ENCODE measurements around the gene EFCAB6. TPM values are rescaled to one million over a fixed set of nuclear protein-coding genes. Genes with fewer than 3 reads are reported as not detected.

The EFCAB6 gene
- total and polyA plus RNA-seq, 4 donors = 0.14 to 2.1 (median 0.53) TPM

DNA sequence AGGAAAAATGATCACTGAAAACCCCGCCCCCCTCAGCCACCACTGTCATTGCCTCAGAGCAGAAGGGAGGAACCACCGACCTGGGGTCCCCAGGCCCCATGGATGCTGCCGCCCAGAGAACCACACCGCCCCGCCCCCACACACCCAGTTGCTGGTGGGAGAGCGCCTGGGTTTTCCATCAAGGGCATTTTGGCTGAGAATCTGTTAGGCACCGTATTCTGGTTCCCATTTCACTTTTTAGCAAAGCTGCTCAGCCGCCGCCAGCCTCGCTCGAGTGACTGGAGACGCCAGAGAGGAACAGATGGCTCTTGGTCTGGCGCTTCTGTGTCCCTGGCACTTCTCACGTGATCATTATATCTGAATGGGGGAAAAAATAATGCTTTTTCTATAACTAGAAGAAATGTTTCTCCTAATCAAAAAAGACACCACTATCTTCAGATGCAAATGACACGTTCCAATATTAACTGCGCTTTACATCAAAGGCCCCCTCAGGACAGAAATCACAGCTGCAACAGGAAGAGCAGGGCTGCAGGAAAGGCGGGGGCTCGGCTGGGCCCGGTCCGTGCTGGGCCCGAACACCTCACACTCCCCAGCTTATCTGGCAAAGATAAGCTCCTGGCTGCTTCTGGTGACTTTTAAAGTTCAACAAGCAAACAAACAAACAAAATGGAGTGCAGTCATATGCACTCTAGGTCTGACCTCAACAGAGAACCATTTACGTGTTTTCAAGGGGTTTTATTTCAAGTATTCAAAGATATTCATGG is 250.5 kb downstream of the EFCAB6 start:
- H3K9me3 ChIP-seq (ENCODE audit: control insufficient read depth in 4 of 4, low read length in 3 of 4) = no peaks in the 10 kb centered on the region
- DNase-seq (ENCODE audit: low spot score) = no peak
- H3K27ac ChIP-seq (ENCODE audit: low read depth in 1 of 2, low read length in 2 of 2) = no peak overlapping the region
- H3K4me3 ChIP-seq (ENCODE audit: low read depth in 1 of 3, low read length in 3 of 3) = no peak overlapping the region
- no peaks in the 10 kb centered on the region for H3K27me3 ChIP-seq (ENCODE audit: control insufficient read depth in 4 of 4, insufficient read depth in 4 of 4, low read length in 3 of 4)
- no peaks in the 10 kb centered on the region for H3K4me1 ChIP-seq (ENCODE audit: control insufficient read depth in 4 of 4, insufficient read depth in 4 of 4, low read length in 3 of 4)
- H3K9ac ChIP-seq (ENCODE audit: low read depth in 1 of 2, low read length in 2 of 2) = no peak overlapping the region
- no peak for TF ChIP-seq EGR1 (IDR thresholded peaks at IDR 0.05; ENCODE audit: low read depth in 2 of 2)
- TF ChIP-seq, protein P1, sequence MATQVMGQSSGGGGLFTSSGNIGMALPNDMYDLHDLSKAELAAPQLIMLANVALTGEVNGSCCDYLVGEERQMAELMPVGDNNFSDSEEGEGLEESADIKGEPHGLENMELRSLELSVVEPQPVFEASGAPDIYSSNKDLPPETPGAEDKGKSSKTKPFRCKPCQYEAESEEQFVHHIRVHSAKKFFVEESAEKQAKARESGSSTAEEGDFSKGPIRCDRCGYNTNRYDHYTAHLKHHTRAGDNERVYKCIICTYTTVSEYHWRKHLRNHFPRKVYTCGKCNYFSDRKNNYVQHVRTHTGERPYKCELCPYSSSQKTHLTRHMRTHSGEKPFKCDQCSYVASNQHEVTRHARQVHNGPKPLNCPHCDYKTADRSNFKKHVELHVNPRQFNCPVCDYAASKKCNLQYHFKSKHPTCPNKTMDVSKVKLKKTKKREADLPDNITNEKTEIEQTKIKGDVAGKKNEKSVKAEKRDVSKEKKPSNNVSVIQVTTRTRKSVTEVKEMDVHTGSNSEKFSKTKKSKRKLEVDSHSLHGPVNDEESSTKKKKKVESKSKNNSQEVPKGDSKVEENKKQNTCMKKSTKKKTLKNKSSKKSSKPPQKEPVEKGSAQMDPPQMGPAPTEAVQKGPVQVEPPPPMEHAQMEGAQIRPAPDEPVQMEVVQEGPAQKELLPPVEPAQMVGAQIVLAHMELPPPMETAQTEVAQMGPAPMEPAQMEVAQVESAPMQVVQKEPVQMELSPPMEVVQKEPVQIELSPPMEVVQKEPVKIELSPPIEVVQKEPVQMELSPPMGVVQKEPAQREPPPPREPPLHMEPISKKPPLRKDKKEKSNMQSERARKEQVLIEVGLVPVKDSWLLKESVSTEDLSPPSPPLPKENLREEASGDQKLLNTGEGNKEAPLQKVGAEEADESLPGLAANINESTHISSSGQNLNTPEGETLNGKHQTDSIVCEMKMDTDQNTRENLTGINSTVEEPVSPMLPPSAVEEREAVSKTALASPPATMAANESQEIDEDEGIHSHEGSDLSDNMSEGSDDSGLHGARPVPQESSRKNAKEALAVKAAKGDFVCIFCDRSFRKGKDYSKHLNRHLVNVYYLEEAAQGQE (IDR thresholded peaks at IDR 0.05) = no peak
- TF ChIP-seq, protein P2, sequence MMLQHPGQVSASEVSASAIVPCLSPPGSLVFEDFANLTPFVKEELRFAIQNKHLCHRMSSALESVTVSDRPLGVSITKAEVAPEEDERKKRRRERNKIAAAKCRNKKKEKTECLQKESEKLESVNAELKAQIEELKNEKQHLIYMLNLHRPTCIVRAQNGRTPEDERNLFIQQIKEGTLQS (IDR thresholded peaks at IDR 0.05) = no peak
- no peak for TF ChIP-seq HNF4G (IDR thresholded peaks at IDR 0.05)
- TF ChIP-seq SP1 (IDR thresholded peaks at IDR 0.05) = no peak
- TF ChIP-seq, protein P3, sequence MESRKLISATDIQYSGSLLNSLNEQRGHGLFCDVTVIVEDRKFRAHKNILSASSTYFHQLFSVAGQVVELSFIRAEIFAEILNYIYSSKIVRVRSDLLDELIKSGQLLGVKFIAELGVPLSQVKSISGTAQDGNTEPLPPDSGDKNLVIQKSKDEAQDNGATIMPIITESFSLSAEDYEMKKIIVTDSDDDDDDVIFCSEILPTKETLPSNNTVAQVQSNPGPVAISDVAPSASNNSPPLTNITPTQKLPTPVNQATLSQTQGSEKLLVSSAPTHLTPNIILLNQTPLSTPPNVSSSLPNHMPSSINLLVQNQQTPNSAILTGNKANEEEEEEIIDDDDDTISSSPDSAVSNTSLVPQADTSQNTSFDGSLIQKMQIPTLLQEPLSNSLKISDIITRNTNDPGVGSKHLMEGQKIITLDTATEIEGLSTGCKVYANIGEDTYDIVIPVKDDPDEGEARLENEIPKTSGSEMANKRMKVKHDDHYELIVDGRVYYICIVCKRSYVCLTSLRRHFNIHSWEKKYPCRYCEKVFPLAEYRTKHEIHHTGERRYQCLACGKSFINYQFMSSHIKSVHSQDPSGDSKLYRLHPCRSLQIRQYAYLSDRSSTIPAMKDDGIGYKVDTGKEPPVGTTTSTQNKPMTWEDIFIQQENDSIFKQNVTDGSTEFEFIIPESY (IDR thresholded peaks at IDR 0.05) = no peak
- TF ChIP-seq NR2F2 (IDR thresholded peaks at IDR 0.05) = no peak
- TF ChIP-seq, protein P4, sequence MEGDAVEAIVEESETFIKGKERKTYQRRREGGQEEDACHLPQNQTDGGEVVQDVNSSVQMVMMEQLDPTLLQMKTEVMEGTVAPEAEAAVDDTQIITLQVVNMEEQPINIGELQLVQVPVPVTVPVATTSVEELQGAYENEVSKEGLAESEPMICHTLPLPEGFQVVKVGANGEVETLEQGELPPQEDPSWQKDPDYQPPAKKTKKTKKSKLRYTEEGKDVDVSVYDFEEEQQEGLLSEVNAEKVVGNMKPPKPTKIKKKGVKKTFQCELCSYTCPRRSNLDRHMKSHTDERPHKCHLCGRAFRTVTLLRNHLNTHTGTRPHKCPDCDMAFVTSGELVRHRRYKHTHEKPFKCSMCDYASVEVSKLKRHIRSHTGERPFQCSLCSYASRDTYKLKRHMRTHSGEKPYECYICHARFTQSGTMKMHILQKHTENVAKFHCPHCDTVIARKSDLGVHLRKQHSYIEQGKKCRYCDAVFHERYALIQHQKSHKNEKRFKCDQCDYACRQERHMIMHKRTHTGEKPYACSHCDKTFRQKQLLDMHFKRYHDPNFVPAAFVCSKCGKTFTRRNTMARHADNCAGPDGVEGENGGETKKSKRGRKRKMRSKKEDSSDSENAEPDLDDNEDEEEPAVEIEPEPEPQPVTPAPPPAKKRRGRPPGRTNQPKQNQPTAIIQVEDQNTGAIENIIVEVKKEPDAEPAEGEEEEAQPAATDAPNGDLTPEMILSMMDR (IDR thresholded peaks at IDR 0.05; ENCODE audit: low read depth, low read length, missing input control) = no peak
- TF ChIP-seq, protein P5, sequence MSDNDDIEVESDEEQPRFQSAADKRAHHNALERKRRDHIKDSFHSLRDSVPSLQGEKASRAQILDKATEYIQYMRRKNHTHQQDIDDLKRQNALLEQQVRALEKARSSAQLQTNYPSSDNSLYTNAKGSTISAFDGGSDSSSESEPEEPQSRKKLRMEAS (IDR thresholded peaks at IDR 0.05) = no peak
- no peaks in the 10 kb centered on the region for H3K36me3 ChIP-seq (ENCODE audit: control insufficient read depth in 4 of 4, insufficient read depth in 3 of 4, low read depth in 1 of 4, low read length in 3 of 4)
- WGBS = 62% methylated on average over 22 of the region's 22 CpGs

DNA sequence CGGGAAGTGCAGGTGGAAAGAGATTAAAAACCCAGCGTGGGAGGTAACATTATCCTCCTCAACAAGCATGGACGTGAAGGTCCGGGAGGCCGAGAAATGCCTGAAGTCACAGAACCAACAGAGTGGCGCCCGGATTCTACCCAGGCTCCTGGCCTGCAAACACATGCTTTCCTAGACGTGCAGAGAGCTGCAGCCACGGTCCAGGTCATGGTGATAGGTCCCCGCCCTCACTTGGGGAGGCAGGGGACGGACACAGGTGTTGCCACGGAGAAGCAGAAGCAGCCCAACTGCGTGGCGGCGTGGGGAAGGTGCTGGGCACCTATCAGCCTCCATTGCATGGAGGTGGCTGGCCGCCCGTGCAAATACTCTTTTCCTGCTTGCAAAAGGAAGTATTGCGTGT is 251.5 kb downstream of the EFCAB6 start:
- 90% methylated on average over 18 of the region's 18 CpGs for WGBS
- Histone ChIP-seq H3K27me3 (ENCODE audit: control insufficient read depth in 4 of 4, insufficient read depth in 4 of 4, low read length in 3 of 4) (no peaks in the 10 kb centered on the region), H3K36me3 (ENCODE audit: control insufficient read depth in 4 of 4, insufficient read depth in 3 of 4, low read depth in 1 of 4, low read length in 3 of 4) (no peaks in the 10 kb centered on the region), H3K4me3 (ENCODE audit: low read depth in 1 of 3, low read length in 3 of 3) (no peak overlapping the region), H3K4me1 (ENCODE audit: control insufficient read depth in 4 of 4, insufficient read depth in 4 of 4, low read length in 3 of 4) (no peaks in the 10 kb centered on the region), H3K27ac (ENCODE audit: low read depth in 1 of 2, low read length in 2 of 2) (no peak overlapping the region), H3K9ac (ENCODE audit: low read depth in 1 of 2, low read length in 2 of 2) (no peak overlapping the region), H3K9me3 (ENCODE audit: control insufficient read depth in 4 of 4, low read length in 3 of 4) (no peaks in the 10 kb centered on the region)
- no peak for DNase-seq (ENCODE audit: low spot score)
- TF ChIP-seq HNF4A (conservative IDR thresholded peaks at IDR 0.05) = no peak
- TF ChIP-seq SP1 (IDR thresholded peaks at IDR 0.05) = no peak
- TF ChIP-seq RXRA (IDR thresholded peaks at IDR 0.05) = no peak
- no peak for TF ChIP-seq FOXA2 (IDR thresholded peaks at IDR 0.05)
- TF ChIP-seq, protein P3 (IDR thresholded peaks at IDR 0.05) = no peak
- TF ChIP-seq YY1 (IDR thresholded peaks at IDR 0.05) = no peak
- no peak for TF ChIP-seq RAD21 (IDR thresholded peaks at IDR 0.05)
- TF ChIP-seq FOXA1 (IDR thresholded peaks at IDR 0.05) = no peak
- TF ChIP-seq, protein P2 (IDR thresholded peaks at IDR 0.05) = no peak
- no peak for TF ChIP-seq GABPA (IDR thresholded peaks at IDR 0.05 in 1 of 2, conservative IDR thresholded peaks at IDR 0.05 in 1 of 2)
- TF ChIP-seq, protein P1 (IDR thresholded peaks at IDR 0.05) = no peak
- no peak for TF ChIP-seq JUND (IDR thresholded peaks at IDR 0.05)
- TF ChIP-seq NR2F2 (IDR thresholded peaks at IDR 0.05) = no peak
- TF ChIP-seq EGR1 (IDR thresholded peaks at IDR 0.05; ENCODE audit: low read depth in 2 of 2) = no peak
